ENCODE data around the gene NDUFA13. TPM values are rescaled to one million over a fixed set of nuclear protein-coding genes. Genes with fewer than 3 reads are reported as not detected.

NDUFA13 gene
- total RNA-seq, 4 donors from 2014 or later: 21.1 to 100 (median 76.0) TPM

GRCh38 chr19:19544257-19544953, 28.4 kb downstream of the NDUFA13 start:
- Histone ChIP-seq H3K4me3 (no peak overlapping the region), H3K27ac (no peak overlapping the region), H3K36me3 (no peaks in the 10 kb centered on the region), H3K4me1 (peaks cover 10 to 17% (median 15%) of the 10 kb centered on the region in 4 donors), H3K27me3 (peaks cover 77% of the 10 kb centered on the region), H3K9me3 (no peaks in the 10 kb centered on the region)
- 92% methylated on average over 56 of the region's 75 CpGs; no CpG with 5 or more reads in 1 of the 2 donors for WGBS, 2 donors (ENCODE audit: low coverage in 1 of 2)
- in situ Hi-C loops (cut with MboI; ENCODE audit: low pct_ligation_motif_present in 1 of 4, low pct_unique_long_range_greater_than_20kb in 1 of 4, low sequenced_read_pairs in 3 of 4) (loop anchor here in 3 of 4 donors (25.0 kb wide), 3 partner anchors 93 to 743 kb away; partner anchors contain the start of genes GMIP (in 1 of the 3) and LPAR2 (in 1 of the 3)), intact Hi-C loops (cut with DNase I; ENCODE audit: low total_unique reads) (no loop called here)
- no peak for DNase-seq
- no peak for TF ChIP-seq POLR2AphosphoS5 (IDR thresholded peaks at IDR 0.05)

- Histone ChIP-seq H3K27me3 (peaks cover 74% of the 10 kb centered on the region), H3K9me3 (no peaks in the 10 kb centered on the region), H3K27ac (no peak overlapping the region), H3K36me3 (no peaks in the 10 kb centered on the region), H3K4me1 (peaks cover 10 to 17% (median 15%) of the 10 kb centered on the region in 4 donors), H3K4me3 (no peak overlapping the region)
- TF ChIP-seq POLR2A (IDR thresholded peaks at IDR 0.05): no peak
- no peak for TF ChIP-seq CTCF (IDR thresholded peaks at IDR 0.05)
- no peak for TF ChIP-seq EP300 (IDR thresholded peaks at IDR 0.05; ENCODE audit: low read depth)
- no peak for TF ChIP-seq POLR2AphosphoS5 (IDR thresholded peaks at IDR 0.05)
- intact Hi-C loops (cut with DNase I; ENCODE audit: low total_unique reads): no loop called here
- 89% methylated on average over 44 of the region's 53 CpGs; no CpG with 5 or more reads in 1 of the 2 donors for WGBS, 2 donors (ENCODE audit: low coverage in 1 of 2)
- DNase-seq: no peak
- in situ Hi-C loops (cut with MboI; ENCODE audit: low pct_ligation_motif_present in 1 of 4, low pct_unique_long_range_greater_than_20kb in 1 of 4, low sequenced_read_pairs in 3 of 4): loop anchor here in 3 of 4 donors (25.0 kb wide), 3 partner anchors 92 to 742 kb away; partner anchors contain the start of genes GMIP (in 1 of the 3) and LPAR2 (in 1 of the 3)
Measured at GRCh38 chr19:19544954-19545591, 29.0 kb downstream of the NDUFA13 start.

GRCh38 chr19:19545707-19546106, 29.7 kb downstream of the NDUFA13 start:
- in situ Hi-C loops (cut with MboI; ENCODE audit: low pct_ligation_motif_present in 1 of 4, low pct_unique_long_range_greater_than_20kb in 1 of 4, low sequenced_read_pairs in 3 of 4) (loop anchor here in 3 of 4 donors (25.0 kb wide), 3 partner anchors 92 to 742 kb away; partner anchors contain the start of genes GMIP (in 1 of the 3) and LPAR2 (in 1 of the 3)), intact Hi-C loops (cut with DNase I; ENCODE audit: low total_unique reads) (no loop called here)
- WGBS, 2 donors (ENCODE audit: low coverage in 1 of 2): 73 to 91% methylated on average over 3 to 22 of the region's 23 CpGs
- no peak for DNase-seq
- no peaks in the 10 kb centered on the region for H3K36me3 ChIP-seq
- TF ChIP-seq CTCF (IDR thresholded peaks at IDR 0.05): no peak
- TF ChIP-seq POLR2A (IDR thresholded peaks at IDR 0.05): no peak
- TF ChIP-seq POLR2AphosphoS5 (IDR thresholded peaks at IDR 0.05): no peak
- no peak overlapping the region for H3K4me3 ChIP-seq
- peaks cover 67% of the 10 kb centered on the region for H3K27me3 ChIP-seq
- H3K9me3 ChIP-seq: no peaks in the 10 kb centered on the region
- H3K4me1 ChIP-seq: peaks cover 3 to 11% (median 8%) of the 10 kb centered on the region in 4 donors
- no peak overlapping the region for H3K27ac ChIP-seq

- Histone ChIP-seq H3K4me3 (no peak overlapping the region), H3K9me3 (no peaks in the 10 kb centered on the region), H3K27me3 (peaks cover 57% of the 10 kb centered on the region), H3K36me3 (no peaks in the 10 kb centered on the region), H3K4me1 (peaks cover 0 to under 1% (median 0%) of the 10 kb centered on the region in 4 donors), H3K27ac (no peak overlapping the region)
- WGBS, 2 donors (ENCODE audit: low coverage in 1 of 2): 39% methylated on average over 16 of the region's 19 CpGs; no CpG with 5 or more reads in 1 of the 2 donors
- DNase-seq: no peak
- no peak for TF ChIP-seq POLR2A (IDR thresholded peaks at IDR 0.05)
- no peak for TF ChIP-seq EP300 (IDR thresholded peaks at IDR 0.05; ENCODE audit: low read depth)
- TF ChIP-seq POLR2AphosphoS5 (IDR thresholded peaks at IDR 0.05): no peak
- TF ChIP-seq CTCF (IDR thresholded peaks at IDR 0.05): no peak
- in situ Hi-C loops (cut with MboI; ENCODE audit: low pct_ligation_motif_present in 1 of 4, low pct_unique_long_range_greater_than_20kb in 1 of 4, low sequenced_read_pairs in 3 of 4) (loop anchor here in 3 of 4 donors (25.0 kb wide), 3 partner anchors 91 to 741 kb away; partner anchors contain the start of genes GMIP (in 1 of the 3) and LPAR2 (in 1 of the 3)), intact Hi-C loops (cut with DNase I; ENCODE audit: low total_unique reads) (no loop called here)
Measured at GRCh38 chr19:19546751-19547162, 30.7 kb downstream of the NDUFA13 start.
